Left kidney (tissue), 2 donors: ENCODE measurements around the gene RPN2. TPM values are rescaled to one million over a fixed set of nuclear protein-coding genes. Genes with fewer than 3 reads are reported as not detected.
A peak's percentile ranks its signal among the peaks of the same experiment; 100 is the strongest.

ENCODE experiments used
- DNase-seq: peaks from one replicate; pipeline ENCODE4 v3.0.0-alpha.2; 2013
- polyA plus RNA-seq: library from polyadenylated mRNA; unstranded; fragments of 120-200 nt; gene quantifications from one replicate; pipeline ENCODE4 v1.2.1, GENCODE V29; 2013; ENCODE audit not compliant: insufficient read length

Gene RPN2
- polyA plus RNA-seq, 1 donor: 296 TPM

DNA sequence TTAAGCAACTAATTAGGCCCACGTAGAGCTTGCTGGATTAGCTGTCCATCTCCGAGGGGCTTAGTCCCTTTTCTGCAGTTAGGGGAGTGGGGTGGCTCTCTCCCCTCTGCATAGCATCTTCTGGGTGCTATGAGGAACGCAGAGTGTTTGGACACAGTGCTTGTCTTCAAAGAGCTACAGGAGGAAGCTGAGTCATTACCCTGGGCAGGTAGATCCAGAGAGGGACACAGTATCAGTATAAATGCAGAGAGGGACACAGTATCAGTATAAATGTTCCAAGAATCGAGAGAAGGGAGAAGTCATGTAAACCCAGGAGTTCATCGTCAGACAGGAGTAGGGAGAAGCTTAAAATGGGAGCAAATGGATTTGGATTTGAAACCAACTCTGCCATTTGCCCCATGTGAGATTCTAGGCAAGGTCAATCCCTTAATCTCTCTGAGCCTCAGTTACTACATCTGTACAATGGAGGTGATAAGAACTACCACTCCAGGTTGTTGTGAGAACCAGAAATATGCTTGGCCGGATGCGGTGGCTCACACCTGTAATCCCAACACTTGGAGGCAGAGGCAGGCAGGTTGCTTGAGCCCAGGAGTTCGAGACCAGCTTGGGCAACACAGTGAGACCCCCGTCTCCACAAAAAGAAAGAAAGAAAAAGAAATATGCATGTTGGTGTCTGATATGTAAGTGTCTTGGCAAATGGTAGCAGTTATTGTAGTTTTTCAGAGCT, 88.0 kb downstream of the RPN2 start:
- DNase-seq: no peak

DNA sequence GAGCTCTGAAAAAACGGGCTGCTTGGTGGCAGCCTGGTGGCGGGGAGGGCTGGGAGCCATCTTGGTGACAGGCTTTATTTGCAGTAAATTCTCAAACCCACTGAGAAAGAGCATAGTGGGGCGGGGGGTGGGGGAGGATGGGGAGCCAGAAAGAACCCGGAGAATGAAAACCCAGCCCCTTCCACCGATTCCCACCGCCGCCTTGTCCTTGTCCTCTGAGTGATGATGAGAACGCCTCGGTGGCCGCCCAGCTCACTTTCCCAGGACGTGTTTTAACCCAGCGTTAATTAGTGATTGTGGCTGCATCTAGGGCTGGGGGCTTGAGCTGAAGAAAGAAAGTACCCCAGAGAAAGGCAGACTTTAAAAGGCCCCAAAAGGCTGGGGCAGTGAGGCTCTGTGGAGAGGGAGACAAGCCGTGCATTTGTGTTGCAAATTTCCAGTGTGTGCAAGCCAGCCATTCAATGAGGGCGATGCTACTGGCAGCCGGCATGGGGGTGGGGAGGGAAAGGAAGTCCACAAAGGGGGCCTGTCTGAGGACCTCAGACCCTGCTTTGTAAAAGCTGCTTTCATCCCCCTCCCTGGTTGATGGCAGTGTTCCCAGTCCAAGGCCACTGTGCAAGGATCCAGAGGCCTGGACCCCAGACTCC, 88.7 kb downstream of the RPN2 start:
- DNase-seq: no peak

DNA sequence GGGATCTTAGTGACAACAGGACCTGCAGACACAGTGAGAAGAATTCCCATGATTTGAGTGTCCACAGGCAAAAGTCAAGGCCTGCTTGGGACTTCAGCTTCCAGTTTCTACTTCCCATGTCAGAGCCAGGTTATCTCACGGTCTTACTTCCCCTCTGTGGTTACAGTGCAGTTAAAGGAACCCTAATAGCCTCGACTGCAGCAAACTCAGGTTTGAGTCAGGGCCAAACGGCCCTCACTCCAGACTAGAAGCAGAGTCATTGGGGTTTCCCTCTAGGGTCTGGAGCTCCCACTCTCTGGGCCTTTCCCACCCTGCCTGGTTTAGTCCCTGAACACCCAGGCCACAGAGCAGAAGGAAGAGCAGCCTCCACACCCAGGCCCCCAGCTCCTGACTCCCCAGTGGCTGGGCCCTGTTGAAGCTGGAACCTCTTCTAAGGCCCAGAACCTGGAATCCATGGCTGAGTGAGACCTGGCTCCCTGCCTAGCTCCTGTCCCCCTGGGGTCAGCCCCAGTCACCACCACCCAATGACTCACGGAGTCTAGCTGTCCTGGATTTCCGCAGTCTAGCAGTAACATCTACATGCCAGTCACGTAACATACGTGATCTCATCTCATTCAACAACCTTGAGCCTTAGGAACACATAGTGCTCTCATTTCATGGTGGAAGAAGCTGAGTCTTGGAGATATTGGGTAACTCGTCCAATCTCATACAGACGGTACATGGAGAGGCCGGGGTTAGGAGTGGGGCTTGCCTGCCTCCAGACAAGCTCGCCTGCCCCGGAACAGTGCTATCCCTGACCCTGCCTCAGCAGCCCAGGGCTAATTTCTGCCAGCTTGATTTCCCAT, 91.7 kb downstream of the RPN2 start:
- no peak for DNase-seq

- DNase-seq: no peak
Measured at GRCh38 chr20:37271421-37271768, 92.3 kb downstream of the RPN2 start.

DNA sequence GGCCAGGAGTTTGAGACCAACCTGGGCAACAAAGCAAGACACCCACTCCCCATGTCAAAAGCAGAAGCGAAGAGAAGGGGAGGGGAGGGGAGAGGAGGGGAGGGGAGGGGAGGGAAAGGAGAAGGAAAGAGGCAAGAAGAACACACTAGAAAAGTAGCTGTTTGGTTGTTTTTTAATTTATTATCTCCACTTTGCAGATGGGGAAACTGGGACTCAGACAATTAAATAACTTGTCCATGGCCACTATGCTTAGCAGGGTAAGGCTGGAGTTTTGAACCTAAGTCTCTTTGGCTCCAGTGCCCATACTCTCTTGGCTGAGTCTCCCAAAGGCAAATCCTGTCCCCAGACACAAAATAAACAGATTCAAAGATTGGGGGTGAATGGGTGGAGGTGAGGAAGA, 94.9 kb downstream of the RPN2 start:
- no peak for DNase-seq

GRCh38 chr20:37274851-37275524, 95.9 kb downstream of the RPN2 start:
- DNase-seq: no peak

DNA sequence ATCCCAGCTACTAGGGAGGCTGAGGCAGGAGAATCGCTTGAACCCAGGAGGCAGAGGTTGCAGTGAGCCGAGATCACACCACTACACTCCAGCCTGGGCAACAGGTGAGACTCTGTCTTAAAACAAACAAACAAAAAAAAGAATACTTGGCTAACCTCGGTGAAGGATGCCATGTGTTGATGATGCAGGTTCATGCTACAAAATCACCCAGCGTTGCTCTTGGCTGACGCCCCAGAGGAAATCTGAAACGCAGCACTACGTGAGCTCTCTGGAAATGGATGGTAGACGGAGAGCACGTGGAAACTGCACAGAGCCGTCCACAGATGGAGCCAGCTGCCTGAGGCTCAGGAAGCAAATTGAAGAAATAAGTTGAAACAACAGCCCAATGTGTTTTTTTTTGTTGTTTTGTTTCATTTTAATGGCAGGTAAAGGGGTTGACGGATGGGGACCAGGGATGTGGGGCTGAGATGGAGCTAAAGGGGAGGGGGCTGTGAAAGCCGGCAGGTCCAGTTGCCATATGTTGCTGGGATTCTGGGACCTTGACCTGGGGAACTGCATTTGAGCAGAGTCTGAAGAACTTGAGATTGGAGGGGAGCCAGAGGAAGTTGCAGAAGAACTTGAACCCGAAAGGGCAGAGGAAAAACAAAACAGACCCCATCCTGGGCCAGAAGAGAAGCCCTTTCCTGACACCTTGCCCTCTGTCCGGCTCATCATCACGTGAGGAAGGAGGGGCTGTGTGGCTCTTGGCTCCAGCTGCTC, 97.5 kb downstream of the RPN2 start:
- peak; percentile 75 for DNase-seq

DNA sequence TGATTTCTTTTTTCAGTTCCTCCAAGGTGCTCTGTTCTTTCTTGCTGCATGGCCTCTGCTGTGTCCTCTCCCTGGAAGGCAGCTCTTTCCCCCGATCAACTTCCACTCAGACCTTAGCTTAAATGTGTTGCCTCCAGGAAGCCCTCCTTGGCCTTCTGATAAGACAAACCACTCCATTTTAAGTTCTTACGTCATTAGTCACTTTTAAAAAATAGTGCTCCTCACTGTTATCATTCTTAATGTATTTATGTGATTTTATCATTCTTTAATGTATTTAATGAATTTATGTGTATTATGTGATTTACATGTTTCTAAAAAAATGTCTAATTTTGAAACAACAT, 98.1 kb downstream of the RPN2 start:
- DNase-seq: no peak

GRCh38 chr20:37278966-37279590, 99.9 kb downstream of the RPN2 start:
- no peak for DNase-seq

DNA sequence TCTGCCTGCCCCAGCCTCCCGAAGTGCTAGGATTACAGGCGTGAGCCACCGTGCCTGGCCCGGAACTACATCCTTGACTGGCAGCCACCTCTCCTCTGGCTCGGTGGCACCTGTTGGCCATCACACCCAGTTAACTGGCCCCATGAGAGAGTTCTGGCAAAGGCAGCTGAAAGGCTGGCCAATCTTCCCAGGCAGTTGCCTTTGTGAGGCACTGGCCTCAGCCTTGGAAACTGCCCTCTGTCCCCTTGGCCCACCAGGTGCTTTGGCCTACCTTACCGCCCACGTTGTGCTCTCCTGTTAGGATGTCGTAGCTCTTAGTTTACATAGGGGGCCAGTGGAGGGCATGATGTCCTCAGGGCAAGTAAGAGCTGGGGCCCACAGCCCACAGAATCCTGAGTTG, 100.7 kb downstream of the RPN2 start:
- DNase-seq: no peak

DNA sequence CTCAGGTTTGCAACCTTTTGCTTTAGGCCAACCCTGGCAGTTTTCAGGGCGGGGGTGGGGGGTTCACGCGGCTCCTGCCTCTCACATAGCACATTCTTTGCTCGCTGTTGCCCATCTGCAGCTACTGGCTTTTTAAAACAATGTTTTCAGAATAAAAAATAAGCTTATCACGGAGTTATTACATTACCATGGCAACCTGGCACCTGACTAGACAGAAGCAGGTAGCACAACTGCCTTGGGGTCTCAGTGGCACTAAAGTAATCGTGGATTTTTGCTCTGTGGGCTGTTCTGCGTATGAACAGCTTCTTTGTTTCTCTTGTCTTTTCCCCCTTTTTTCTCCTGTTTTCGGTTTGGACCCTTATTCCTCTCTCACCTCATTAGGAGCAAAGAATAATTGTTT, 101.3 kb downstream of the RPN2 start:
- DNase-seq: no peak

DNA sequence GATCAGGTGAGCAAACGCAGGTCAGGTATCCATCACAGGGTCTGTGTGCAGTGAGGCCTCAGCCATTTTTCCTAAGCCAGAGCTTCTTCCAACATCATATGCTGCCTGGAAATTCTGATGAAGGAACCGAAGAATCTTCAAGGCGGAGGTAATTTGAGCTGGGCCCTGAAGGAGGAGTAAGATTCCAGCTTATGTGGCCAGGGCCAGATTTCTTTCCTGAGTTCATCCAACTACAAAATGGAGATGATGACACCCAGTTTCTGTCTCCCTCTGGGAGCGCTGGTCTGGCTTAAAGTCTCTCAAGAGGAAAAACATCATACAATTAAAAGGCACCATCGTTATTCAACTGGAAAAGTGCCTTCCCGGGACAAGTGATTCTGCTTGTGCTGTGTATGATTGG, 103.4 kb downstream of the RPN2 start:
- DNase-seq: peak; percentile 46

DNA sequence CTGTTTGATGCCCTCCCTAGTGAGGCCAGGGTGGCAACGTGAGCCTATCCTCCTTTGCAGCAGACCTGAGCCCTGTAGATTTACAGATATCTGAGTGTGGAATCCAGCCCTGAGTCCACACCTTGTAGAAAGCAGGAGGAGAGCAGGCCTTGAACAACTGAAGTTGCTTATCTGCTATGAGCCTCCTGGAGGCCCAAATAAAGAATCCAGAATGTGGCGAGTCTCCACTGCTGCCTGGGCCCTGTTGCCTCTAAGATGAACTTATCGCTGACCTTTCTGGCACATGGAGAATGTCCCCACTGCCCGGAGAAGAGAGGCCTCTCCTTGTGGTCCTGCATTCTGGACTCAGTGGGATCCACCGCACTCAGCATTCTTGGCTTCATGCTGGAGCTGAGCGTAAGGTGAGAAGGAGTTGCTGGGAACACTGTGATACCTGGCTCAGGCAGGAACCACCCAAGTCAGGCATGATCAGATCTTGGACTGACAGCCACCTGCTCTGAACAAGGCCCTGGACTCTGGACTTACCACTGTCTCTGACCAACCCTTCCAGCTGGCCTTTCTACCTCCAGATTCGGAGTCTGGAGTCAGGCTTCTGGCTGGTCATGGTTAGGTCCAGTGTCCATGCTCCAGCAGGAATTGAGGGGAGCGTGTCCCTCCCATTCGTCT, 104.5 kb downstream of the RPN2 start:
- DNase-seq: no peak

DNA sequence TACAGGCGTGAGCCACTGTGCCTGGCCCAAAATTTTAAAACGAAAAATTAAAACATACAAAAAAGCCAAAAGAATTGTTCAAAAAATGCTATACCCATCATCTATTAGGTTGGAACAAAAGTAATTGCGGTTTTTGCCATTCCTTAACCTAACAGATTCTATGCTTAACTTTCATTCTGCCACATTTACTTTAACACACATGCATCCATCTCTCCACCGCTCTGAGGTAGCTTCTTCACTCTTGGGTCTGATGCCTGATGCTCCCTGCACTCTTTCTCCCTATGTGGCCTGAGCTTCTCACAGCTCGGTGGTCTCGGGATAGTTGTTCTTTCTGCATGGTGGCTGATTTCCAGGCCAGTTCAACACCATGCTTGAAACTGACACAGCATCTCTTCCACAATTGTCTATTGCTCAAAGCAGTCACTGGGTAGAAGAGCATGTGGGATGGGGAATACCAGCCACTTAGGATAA, 105.6 kb downstream of the RPN2 start:
- DNase-seq: no peak

- DNase-seq: no peak
Measured at GRCh38 chr20:37285664-37286374, 106.7 kb downstream of the RPN2 start.

DNA sequence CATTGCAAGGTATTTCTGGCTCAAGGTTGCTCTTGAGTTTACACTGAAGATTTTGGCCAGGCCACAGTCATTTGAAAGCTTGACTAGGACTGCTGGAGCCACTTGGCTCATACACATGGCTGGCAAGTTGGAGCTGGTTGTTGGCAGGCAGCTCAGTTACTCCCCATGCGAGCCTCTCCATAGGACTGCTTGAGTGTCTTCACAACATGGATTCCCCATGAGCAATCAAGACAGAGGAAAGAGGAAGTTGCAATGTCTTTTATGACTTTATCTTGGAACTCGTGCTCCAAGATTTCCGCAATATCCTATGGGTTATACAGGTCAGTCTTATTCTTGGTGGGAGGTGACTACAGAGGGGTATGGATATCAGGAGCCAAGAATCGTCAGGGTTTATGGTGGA, 109.0 kb downstream of the RPN2 start:
- DNase-seq: no peak

- DNase-seq: no peak
Measured at GRCh38 chr20:37290158-37290810, 111.2 kb downstream of the RPN2 start.
